ENCODE measurements around the gene PEMT. TPM values are rescaled to one million over a fixed set of nuclear protein-coding genes. Genes with fewer than 3 reads are reported as not detected.
"Not testable (repeated sequence)": the region's sequence is repeated elsewhere in the genome, so short reads cannot be mapped to it uniquely, and the experiment has no call there.

The PEMT gene
- total and polyA plus RNA-seq, 2 donors (not counting 1 experiment from before 2014, with no cell fraction given) = 10.7 to 20.3 TPM

GRCh38 chr17:17633310-17633709, 41.8 kb upstream of the PEMT start:
- TF ChIP-seq CTCF (IDR thresholded peaks at IDR 0.05) (no peak), EZH2 (IDR thresholded peaks at IDR 0.05; ENCODE audit: borderline replicate concordance, insufficient read depth, low read depth, low read length, poor library complexity, severe bottlenecking) (no peak)
- no peaks in the 10 kb centered on the region for H3K79me2 ChIP-seq (ENCODE audit: control insufficient read depth, insufficient read depth, low read length)
- H3K36me3 ChIP-seq (replicated peaks in 1 of 2; ENCODE audit: control extremely low read depth in 1 of 2, control insufficient read depth in 1 of 2, extremely low read depth in 1 of 2, insufficient read depth in 2 of 2, low read length in 1 of 2) = no peaks in the 10 kb centered on the region
- no peak overlapping the region for H3K27ac ChIP-seq (ENCODE audit: low read length in 2 of 2)
- intact Hi-C loops (cut with micrococcal nuclease) = no loop called here
- peaks cover 3% of the 10 kb centered on the region for H3K9me3 Mint-ChIP-seq (ENCODE audit: insufficient read depth)
- ATAC-seq (ENCODE audit: low read depth) (no peak), DNase-seq (no peak)
- peaks cover 6% of the 10 kb centered on the region for H3K27me3 Mint-ChIP-seq
- H3K4me3 Mint-ChIP-seq = no peak overlapping the region
- peaks cover 0 to 24% (median 4%) of the 10 kb centered on the region in 3 donors for H3K9me3 ChIP-seq (ENCODE audit: control extremely low read depth in 1 of 3, control insufficient read depth in 2 of 3, insufficient read depth in 1 of 3, low read length in 2 of 3)
- no peak overlapping the region for H3K9ac ChIP-seq (ENCODE audit: low read length)
- ChIA-PET CTCF (interaction anchor here (2.3 kb wide), 1 partner anchor 9 kb away, joined by 19 read pairs; no protein-coding TSS in a partner anchor), POLR2A (no interaction called here)
- H3K4me3 ChIP-seq (ENCODE audit: control extremely low read depth in 1 of 5, extremely low read depth in 1 of 5, insufficient read depth in 1 of 5, low read depth in 2 of 5, low read length in 4 of 5) = no peak overlapping the region
- peaks cover 9% of the 10 kb centered on the region for H3K4me1 Mint-ChIP-seq
- no peaks in the 10 kb centered on the region for H4K20me1 ChIP-seq (ENCODE audit: control insufficient read depth, insufficient read depth, low read length, poor library complexity, severe bottlenecking)
- no peaks in the 10 kb centered on the region for H3K27me3 ChIP-seq (replicated peaks in 1 of 4; ENCODE audit: control extremely low read depth in 1 of 4, control insufficient read depth in 3 of 4, insufficient read depth in 4 of 4, low read length in 3 of 4)
- H3K4me1 ChIP-seq (ENCODE audit: control insufficient read depth in 2 of 2, insufficient read depth in 2 of 2, low read length in 2 of 2) = peaks cover 4 to 7% of the 10 kb centered on the region in 2 donors
- H3K4me2 ChIP-seq (replicated peaks; ENCODE audit: low read depth, low read length, poor library complexity, severe bottlenecking) = no peak overlapping the region
- H3K27ac Mint-ChIP-seq = no peak overlapping the region
- H2AFZ ChIP-seq (ENCODE audit: insufficient read depth, low read depth, low read length, poor library complexity, severe bottlenecking) = no peak overlapping the region
- WGBS (ENCODE audit: insufficient coverage) = 96% methylated on average over 5 of the region's 6 CpGs

DNA sequence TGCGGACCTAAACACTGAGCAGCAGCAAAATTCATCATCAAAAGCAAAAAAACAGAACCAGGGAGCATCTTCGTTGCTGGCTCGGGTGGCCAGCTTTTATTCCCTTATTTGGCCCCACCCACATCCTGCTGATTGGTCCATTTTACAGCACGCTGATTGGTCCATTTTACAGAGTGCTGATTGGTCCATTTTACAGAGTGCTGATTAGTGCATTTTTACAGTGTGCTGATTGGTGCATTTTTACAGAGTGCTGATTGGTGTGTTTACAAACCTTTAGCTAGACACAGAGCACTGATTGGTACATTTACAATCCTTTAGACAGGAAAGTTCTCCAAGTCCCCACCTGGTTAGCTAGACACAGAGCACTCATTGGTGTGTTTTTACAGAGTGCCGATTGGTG, 41.2 kb upstream of the PEMT start:
- H3K4me1 ChIP-seq (ENCODE audit: control insufficient read depth in 2 of 2, insufficient read depth in 2 of 2, low read length in 2 of 2); ATAC-seq (ENCODE audit: low read depth); POLR2A ChIA-PET; H3K4me2 ChIP-seq (replicated peaks; ENCODE audit: low read depth, low read length, poor library complexity, severe bottlenecking); H3K4me3 ChIP-seq (ENCODE audit: control extremely low read depth in 1 of 5, extremely low read depth in 1 of 5, insufficient read depth in 1 of 5, low read depth in 2 of 5, low read length in 4 of 5); H3K27ac ChIP-seq (ENCODE audit: low read length in 2 of 2); DNase-seq; H3K27me3 Mint-ChIP-seq; H3K9me3 Mint-ChIP-seq (ENCODE audit: insufficient read depth); H3K4me1 Mint-ChIP-seq; H3K4me3 Mint-ChIP-seq; H3K9ac ChIP-seq (ENCODE audit: low read length); intact Hi-C loops (cut with micrococcal nuclease); H3K27me3 ChIP-seq (replicated peaks in 1 of 4; ENCODE audit: control extremely low read depth in 1 of 4, control insufficient read depth in 3 of 4, insufficient read depth in 4 of 4, low read length in 3 of 4); H3K36me3 ChIP-seq (replicated peaks in 1 of 2; ENCODE audit: control extremely low read depth in 1 of 2, control insufficient read depth in 1 of 2, extremely low read depth in 1 of 2, insufficient read depth in 2 of 2, low read length in 1 of 2); H4K20me1 ChIP-seq (ENCODE audit: control insufficient read depth, insufficient read depth, low read length, poor library complexity, severe bottlenecking); H3K79me2 ChIP-seq (ENCODE audit: control insufficient read depth, insufficient read depth, low read length); H2AFZ ChIP-seq (ENCODE audit: insufficient read depth, low read depth, low read length, poor library complexity, severe bottlenecking); H3K27ac Mint-ChIP-seq: not testable (repeated sequence)
- 84% methylated on average over 4 of the region's 5 CpGs for WGBS (ENCODE audit: insufficient coverage)
- CTCF ChIA-PET = interaction anchor here (0.6 to 2.3 kb wide), 2 partner anchors 9 to 547 kb away, joined by 3 to 19 read pairs; no protein-coding TSS in a partner anchor
- peaks cover 0 to 24% (median 4%) of the 10 kb centered on the region in 3 donors for H3K9me3 ChIP-seq (ENCODE audit: control extremely low read depth in 1 of 3, control insufficient read depth in 2 of 3, insufficient read depth in 1 of 3, low read length in 2 of 3)
